HG02973 (cell line): ENCODE data around the gene RNU7-1.
A peak's percentile ranks its signal among the peaks of the same experiment; 100 is the strongest.

Experiments used
- ATAC-seq: cut with Tn5 transposase; IDR thresholded peaks from one replicate; pipeline ENCODE4 v1.9.1; 2021; ENCODE audit warnings: moderate library complexity; ENCODE audit not compliant: unreplicated experiment

The RNU7-1 gene

DNA sequence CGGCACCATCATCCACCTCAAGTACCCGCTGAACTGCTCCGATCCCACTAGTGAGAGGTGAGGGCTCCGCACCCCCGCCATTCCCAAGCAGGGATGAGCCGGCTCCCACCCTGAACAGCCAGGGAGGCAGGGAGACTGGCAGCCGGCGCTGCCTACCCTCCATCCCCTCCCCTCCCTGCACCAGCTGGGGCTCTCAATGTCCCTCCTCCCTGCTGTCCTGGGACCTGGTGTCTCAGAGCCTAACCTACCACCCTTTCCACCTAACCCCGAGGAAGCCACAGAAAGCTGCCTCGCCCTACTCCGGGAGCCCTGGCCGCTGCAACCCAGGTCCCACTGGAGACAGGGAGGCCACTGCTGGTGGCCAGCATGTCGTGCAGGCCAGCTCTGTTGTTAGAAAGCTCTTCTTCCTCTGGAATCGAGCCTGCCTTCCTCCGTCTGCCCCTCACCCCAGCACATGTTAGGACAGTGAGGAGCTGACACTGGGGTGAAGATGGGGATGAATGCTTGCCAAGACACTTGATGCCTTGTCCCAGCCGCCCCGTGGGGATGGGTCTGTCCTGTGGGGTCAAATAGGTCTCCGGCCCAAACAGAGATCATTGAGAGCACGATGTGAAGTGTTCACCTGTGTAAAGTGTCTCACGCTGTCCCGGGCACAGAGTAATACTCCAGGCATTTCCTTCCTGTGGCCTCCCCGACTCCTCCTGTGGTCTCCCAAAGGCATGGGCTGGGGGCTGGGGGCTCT lies 8.7 kb downstream of the RNU7-1 start:
- no peak for ATAC-seq

DNA sequence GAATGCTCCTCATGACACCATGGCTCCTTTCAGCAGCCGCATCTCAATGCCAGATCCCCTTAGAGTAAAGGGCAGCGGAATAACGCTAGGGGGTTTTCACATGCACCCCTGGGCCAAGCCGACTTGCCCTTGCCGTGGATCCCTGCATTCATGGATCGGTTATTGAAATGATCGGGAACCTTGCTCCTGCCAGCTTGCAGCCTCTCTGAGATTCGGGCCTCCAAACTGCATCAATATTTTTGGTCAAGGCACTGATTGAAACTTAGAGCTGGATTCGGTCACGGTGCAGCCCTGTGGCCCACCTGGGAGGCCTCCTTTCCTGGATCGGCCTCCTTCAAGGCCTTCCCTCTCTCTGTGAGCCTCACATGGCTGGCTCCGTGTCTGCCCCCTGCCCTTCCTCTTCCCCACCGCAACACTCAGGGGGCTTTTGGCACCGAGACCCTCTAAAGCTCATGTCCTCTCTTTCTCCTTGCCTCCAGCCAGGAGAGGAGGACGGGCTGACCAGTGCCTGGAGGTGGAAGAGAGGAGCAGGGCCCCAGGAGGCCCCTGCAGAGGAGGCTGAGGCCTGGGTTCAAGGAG lies 9.3 kb downstream of the RNU7-1 start:
- no peak for ATAC-seq

DNA sequence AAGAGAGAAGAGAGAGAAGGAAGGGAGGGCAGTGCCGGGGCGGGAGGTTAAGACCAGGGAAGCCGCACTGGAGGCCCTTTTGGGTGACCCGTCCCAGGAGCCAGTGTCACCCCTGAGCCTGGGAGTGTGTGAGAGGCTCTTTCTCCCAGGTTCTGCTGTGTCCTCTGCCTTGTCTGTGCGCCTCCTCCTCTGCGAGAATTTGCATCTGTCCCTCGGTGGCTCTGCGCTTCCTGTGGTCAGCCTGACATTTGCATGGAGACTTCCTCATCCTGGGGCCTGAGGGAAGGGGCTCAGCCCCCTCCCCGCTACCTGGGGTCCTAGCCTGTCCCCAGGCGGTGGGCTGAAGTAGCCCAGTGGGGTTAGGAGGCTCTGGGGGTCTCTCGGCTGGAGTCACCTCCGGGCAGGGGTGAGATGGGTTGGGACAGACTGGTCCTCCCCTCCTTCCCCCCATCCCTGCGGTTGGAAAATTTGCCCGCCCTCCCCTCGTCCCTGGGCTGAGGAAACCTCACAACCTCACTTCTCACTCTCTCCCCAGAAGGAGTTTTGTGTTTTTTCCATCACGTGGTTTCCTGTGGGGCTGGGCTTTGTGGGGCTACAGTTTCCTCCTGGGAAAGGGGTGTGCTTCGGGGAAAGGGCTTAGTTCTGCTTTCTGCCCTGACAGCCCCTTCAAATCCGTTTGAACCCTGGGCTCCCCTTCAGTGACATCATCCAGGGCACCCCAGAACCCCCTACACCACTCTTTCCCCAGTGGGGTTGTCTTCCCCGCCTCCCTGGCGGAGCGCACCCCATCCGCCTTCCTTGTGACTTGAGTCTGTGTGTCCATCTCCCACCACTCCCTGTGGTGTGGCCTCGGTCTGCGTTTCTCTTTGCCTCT lies 10.1 kb downstream of the RNU7-1 start:
- peak; percentile 33 for ATAC-seq

DNA sequence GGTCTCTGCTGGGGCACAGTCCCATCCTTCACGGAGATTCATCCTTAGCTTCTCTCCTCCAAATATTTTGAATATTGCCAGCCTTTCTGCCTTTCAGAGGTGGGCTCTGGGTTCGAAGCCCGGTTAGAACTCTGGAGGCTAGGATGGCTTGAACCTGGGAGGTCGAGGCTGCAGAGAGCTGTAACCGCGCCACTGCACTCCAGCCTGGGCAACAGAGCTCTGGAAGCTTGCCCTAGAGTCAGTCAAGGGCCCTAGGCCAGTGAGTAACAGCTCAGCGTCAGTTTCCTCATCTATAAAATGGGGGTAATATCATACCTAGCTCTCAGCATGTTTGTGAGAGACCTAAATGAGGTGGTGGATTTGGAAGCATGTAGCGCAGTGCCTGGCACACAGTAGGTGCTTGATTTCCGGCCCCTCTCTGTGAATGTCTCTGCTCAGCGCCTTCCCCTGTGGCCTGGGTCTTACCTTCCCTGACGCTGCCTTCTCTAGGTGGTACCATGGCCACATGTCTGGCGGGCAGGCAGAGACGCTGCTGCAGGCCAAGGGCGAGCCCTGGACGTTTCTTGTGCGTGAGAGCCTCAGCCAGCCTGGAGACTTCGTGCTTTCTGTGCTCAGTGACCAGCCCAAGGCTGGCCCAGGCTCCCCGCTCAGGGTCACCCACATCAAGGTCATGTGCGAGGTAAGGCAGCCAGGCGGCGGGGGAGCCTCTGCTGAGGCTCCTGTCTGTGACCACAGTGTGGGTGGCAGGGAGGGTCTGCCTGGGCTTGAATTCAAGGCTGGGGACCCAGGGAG lies 10.9 kb downstream of the RNU7-1 start:
- ATAC-seq = no peak

DNA sequence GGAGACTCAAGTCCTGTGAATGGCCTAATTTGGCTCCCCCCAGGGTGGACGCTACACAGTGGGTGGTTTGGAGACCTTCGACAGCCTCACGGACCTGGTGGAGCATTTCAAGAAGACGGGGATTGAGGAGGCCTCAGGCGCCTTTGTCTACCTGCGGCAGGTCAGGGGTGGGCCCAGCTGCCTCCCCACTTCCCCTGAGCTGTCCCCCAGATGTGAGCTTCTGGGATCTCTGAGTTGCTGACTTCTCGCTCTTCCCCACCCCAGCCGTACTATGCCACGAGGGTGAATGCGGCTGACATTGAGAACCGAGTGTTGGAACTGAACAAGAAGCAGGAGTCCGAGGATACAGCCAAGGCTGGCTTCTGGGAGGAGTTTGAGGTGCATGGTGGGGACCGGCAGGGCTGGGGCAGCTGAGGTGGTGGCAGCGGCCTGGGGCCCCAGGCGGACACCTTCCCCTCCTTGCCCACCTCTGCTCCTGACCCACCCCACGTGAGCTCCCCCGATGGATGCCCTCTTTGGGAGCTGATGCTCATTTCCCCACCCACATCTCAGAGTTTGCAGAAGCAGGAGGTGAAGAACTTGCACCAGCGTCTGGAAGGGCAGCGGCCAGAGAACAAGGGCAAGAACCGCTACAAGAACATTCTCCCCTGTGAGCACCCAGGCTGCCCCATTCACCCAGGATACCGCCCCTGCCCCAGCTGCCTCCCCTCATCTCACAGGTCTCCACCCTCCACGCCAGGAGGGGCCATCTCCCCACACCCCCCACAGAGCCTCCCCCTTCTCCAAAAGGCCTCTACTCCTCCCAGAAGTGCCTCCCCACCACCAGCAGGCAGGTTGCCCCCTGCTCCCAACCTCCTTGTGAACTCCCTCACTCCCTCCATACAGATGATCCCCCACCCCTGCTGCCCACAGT lies 11.7 kb downstream of the RNU7-1 start:
- ATAC-seq = no peak

DNA sequence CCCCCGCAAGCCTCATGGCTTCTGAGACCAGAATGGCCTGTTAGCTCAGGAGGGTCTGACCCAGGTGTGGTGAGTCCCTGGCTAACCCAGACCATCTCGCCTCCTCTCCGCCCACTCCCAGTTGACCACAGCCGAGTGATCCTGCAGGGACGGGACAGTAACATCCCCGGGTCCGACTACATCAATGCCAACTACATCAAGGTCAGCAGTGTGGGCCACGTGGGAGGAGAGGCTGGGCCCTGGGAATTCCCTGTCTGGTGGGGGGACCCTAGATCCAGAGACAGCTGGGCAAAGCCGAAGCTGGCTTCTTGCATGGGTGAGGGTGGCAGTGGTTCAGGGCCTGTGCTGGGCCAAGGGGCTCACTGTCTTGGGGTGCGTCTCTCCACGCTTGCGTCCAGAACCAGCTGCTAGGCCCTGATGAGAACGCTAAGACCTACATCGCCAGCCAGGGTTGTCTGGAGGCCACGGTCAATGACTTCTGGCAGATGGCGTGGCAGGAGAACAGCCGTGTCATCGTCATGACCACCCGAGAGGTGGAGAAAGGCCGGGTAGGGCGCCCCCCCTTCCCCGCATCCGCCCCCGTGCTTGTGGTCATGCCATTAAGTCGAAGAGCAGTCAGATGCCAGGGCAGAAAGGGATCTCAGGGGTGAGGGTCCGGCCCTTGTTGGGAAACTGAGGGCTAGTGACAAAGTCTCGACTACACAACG lies 12.6 kb downstream of the RNU7-1 start:
- no peak for ATAC-seq

DNA sequence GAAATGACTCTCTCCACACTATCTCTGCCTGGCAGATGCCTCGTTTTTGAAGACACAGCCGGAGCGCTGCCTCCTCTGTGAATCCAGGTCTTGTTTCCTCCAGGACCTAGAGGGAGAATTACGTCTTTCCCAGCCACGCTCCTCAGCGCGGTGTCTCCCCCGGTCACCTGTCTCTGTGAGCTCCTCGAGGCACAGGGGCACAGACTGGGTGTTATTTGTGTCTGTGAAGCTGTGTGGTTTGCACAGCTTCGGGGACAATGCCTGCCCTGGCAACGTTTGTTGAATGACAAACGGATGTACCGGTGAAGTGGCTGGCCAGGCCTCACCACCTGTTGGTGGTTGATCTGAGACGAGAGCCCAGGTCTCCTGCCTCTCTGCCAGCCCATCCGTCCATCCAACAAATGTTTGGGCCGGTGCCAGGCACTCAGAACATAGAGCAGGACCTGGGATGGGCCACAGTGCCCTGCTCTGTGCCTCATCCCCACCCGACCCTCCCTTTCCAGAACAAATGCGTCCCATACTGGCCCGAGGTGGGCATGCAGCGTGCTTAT lies 13.6 kb downstream of the RNU7-1 start:
- no peak for ATAC-seq

DNA sequence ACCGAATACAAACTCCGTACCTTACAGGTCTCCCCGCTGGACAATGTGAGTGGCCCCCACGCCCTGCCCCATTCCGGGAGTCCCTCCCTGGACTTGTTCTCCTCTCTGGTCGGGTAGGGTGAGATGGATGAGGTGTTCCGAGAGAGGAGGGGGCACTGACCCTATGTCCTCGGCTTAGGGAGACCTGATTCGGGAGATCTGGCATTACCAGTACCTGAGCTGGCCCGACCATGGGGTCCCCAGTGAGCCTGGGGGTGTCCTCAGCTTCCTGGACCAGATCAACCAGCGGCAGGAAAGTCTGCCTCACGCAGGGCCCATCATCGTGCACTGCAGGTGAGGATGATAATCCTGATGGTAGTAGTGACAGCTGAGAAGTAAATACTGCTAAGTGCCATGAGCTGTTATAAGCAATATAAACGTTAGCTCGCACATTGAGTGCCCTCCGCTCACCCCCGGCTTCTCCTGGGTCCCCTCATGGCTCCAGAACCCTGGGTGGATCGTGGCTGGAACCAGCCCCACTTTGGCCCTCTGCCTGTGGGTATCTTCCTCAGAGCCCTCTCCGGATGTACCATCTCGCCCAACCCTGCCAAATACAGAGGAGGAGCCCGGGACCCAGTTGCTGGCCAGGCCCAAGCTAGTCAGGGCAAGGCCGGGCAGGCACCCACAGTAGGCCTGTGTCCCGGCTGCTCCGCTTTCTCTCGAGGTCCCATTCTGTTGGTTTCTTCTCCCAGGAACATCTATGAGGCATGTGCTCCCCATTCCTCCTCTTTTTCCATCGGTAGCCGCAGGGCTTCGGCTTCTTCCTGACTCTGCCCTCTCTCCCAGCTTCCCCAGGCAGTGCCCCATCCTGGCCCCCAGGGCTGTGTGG lies 14.4 kb downstream of the RNU7-1 start:
- no peak for ATAC-seq

DNA sequence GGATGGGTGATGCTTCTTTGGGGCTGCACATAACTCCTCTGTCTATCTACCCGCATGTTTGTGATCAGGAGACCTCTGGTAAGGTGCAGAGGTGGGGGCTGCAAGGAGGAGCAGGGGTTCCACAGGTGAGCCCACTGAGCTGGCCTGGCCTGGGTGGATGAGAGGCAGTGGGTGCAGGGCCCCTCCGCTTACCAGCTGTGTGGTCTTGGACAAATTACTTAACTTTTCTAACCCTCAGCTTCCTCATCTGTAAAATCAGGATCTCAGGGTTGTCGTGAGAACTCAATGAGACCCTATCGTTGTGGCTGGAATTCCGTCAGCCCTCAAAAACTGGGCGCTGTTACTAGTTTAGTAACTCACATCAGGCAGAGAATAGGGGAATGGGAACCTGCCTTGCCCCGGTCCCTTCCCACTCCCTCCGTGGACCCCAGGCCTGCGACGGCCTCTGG lies 15.0 kb downstream of the RNU7-1 start:
- ATAC-seq = peak; percentile 1

DNA sequence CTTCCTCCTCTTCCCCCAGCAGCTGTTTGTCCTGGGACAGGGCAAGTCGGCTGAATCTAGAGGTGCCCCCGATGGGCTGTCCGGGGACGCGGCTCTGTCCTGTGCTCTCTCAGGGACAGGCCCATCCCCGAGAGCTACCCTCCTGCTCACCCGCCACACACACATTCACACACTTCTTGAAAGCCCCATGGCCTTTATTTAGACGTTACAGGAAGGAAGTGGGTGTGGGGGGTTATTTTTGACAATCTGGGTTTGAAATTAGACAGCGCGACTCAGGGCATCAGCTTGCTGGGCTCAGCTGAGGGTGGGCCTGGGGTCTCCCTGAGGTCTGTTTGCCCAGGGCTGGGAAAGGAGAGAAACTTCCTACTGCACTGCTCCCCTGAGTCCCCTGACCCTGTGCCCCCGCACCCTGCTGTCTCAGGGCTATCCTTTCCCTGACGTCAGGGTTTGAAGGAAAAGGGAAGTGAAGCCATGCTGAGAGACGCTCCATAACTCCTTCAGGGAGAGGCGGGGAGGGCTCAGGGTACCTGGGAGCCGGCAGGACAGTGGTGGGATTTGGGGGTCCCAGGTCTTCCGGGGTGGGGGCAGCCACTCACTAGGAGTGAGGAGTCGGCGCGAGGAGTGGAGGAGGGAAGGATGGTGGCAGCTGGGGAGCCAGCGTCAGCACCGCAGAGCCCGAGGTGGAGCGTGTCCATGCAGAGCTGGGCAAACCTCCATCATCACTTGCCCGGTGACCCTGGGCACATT lies 15.6 kb downstream of the RNU7-1 start:
- peak; percentile 28 for ATAC-seq

DNA sequence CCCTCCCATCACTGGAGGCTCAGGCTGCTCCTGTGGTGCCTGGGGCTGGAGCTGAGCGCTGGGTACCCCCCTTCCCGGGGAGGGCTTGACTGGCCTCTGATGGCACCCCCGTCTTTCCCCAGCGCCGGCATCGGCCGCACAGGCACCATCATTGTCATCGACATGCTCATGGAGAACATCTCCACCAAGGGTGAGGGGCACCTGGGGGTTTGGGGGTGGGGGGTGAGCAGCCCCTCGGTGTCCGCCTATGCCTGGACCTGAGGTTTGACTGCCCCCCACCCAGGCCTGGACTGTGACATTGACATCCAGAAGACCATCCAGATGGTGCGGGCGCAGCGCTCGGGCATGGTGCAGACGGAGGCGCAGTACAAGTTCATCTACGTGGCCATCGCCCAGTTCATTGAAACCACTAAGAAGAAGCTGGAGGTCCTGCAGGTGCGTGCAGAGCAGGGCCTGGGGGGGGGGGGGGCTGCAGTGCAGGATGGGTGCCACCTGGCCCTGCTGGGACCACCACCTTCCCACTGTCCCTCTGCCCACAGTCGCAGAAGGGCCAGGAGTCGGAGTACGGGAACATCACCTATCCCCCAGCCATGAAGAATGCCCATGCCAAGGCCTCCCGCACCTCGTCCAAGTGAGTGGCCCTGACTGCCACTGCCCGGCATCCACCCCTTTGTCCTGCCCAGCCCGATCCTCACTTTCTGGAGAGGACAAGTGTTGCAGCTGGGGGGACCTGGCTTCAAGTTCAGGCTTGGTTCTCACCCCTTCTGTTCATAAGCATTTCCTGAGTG lies 16.4 kb downstream of the RNU7-1 start:
- no peak for ATAC-seq

DNA sequence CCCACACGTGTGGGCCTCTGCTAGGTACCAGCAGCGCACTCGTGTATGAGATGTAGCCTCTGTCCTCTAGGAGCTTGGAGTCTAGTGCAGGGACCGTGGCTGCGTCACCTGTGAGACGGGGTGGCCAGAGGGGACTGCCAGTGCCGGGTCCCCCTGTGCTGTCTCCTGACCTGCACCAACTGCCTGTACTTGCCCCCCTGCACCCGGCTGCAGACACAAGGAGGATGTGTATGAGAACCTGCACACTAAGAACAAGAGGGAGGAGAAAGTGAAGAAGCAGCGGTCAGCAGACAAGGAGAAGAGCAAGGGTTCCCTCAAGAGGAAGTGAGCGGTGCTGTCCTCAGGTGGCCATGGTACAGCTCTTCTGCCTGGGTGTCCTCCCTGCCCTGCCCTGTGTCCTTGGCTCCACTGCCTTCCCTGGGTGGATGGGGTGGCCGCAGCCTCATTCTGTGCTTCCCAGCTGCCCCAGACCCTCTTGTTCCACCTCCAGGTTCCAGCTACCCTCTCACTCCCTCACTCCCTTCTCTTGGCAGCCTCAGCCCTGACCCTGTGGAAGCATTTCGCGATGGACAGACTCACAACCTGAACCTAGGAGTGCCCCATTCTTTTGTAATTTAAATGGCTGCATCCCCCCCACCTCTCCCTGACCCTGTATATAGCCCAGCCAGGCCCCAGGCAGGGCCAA lies 17.1 kb downstream of the RNU7-1 start:
- ATAC-seq = no peak

DNA sequence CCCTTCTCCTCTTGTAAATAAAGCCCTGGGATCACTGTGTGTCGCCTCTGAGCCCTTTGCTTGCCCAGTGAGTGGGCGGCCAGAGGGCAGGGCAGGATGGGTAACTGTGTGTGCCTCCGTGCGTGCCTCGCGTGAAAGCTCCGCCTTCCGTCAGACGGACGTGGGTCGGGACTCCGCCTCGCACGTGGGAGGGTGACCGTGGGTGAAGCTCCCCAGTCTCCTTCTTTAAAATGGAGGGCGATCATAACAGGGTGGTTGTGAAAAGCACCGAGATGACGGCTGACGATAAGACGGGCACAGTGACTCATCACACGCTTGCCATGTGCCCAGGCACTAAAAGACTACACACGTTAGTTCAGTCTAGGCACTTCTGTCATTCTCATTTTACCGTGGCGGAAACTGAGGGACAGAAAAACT lies 17.7 kb downstream of the RNU7-1 start:
- no peak for ATAC-seq

DNA sequence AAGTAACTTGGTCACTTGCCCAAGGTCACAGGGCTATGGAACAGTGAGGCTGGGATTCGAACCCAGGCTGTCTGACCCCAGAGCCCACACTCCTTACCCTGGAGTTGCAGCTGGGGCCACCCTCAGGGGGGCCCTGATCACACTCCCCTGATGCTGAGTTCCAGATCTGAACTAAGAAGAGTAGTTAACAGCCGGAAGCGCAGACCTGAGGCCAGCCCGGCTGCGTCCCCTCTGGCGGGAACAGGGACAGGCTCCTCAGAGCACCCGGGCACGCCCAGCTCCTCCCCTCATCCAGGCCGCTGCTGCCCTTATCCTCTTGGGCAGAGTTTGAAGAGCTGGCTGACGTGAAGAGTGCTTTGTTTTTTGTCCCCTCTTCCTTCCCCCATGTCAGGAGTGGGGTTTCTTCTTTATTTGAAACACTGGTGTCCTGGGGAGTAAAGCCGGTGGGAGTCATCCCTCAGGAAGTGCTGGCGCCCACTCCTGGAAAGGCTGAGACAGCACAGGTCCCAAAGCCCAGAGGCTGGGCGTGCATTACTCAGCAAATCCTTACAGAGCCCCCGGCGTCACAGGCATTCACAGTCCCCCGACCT lies 18.2 kb downstream of the RNU7-1 start:
- no peak for ATAC-seq

DNA sequence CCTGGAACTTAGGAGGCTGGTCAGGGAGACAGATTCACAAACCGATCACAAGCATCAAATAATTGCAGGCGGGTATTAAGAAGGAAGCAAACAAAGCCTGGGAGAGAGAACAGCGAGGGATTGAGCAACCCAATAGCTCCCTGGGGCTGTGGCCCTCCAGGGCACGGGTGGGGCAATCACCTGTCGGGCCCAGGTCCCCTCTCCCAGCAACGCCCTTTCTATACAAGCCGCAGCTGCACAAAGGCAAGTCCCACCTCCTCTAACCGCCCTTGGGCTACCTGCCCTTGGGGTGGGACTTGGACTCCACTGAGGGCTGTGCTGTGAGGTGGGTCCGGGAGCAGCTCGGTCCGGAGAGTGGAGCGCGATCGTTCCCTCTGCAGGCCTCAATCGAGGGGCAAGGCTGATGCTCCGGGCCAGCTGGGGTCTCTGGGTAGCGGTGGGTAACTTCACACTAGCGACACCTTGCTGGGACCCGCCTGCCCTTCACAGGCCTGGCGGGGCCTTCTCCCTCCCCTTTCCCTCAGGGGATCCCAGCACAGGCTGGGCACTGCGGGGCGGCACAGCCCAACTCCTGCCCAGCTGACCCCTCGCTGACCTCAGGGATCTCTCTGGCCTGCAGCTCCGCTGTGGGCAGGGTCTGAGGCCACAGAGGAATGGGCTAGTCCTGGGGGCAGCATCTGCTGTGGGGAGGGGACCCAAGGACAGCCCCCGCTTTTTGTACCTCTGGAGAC lies 18.8 kb downstream of the RNU7-1 start:
- ATAC-seq = no peak
